Vagina (tissue), 2 donors: Measurements from ENCODE around the gene GRIK4.
"Not testable (repeated sequence)": the region's sequence is repeated elsewhere in the genome, so short reads cannot be mapped to it uniquely, and the experiment has no call there.

Experiments used
- CTCF ChIP-seq, 3 experiments: fragments of 450-650 bp in 2 of 3; fragments of 200-600 bp in 1 of 3; sonication (generic) in 1 of 3; IDR thresholded peaks; one replicate each; pipeline ENCODE4 v1.5.1; 2017 to 2019; ENCODE audit warnings: antibody characterized with exemption in 3 of 3, mild to moderate bottlenecking in 2 of 3, moderate library complexity in 2 of 3
- POLR2AphosphoS5 ChIP-seq, 2 donors: sonication (generic); formaldehyde crosslinking; IDR thresholded peaks; one replicate each; pipeline ENCODE4 v1.9.0; 2017; ENCODE audit warnings: antibody characterized with exemption in 2 of 2, mild to moderate bottlenecking in 2 of 2, low read depth in 1 of 2; ENCODE audit not compliant: insufficient read depth in 1 of 2

GRCh38 chr11:120787224-120787623, 275.7 kb downstream of the GRIK4 start:
- TF ChIP-seq CTCF (IDR thresholded peaks at IDR 0.05); POLR2AphosphoS5 (IDR thresholded peaks at IDR 0.05; ENCODE audit: insufficient read depth in 1 of 2, low read depth in 1 of 2): not testable (repeated sequence)
